Ovary (tissue), 9 donors: ENCODE measurements around the gene CEP20. TPM values are rescaled to one million over a fixed set of nuclear protein-coding genes. Genes with fewer than 3 reads are reported as not detected.

ENCODE experiments used
- DNase-seq, 5 donors: peaks; one replicate each; pipeline ENCODE4 v3.0.0-alpha.2; 2019 to 2020
- H3K27ac ChIP-seq, 2 donors: fragments of 200-600 bp; one replicate each; pipeline versions ENCODE4 v1.5.1 to v1.8.0; 2019 to 2022
- H3K27me3 ChIP-seq: fragments of 200-600 bp; one replicate; pipeline ENCODE4 v1.8.0; 2022
- H3K36me3 ChIP-seq: fragments of 200-600 bp; sonication (generic); one replicate; pipeline ENCODE4 v1.5.1; 2019
- H3K4me1 ChIP-seq: one replicate; pipeline ENCODE4 v1.8.1; 2013; ENCODE audit warnings: mild to moderate bottlenecking, moderate library complexity; ENCODE audit not compliant: insufficient read depth
- H3K4me3 ChIP-seq: fragments of 200-600 bp; sonication (generic); one replicate; pipeline ENCODE4 v1.5.1; 2017
- H3K9me3 ChIP-seq, 2 donors: fragments of 200-600 bp in 1 of 2; sonication (generic) in 1 of 2; one replicate each; pipeline versions ENCODE4 v1.5.1 to v1.8.1; 2013 to 2019; ENCODE audit warnings: mild to moderate bottlenecking in 1 of 2, moderate library complexity in 1 of 2
- EP300 ChIP-seq: sonication (generic); formaldehyde crosslinking; IDR thresholded peaks from one replicate; pipeline ENCODE4 v1.6.1; 2017; ENCODE audit warnings: antibody characterized with exemption
- POLR2A ChIP-seq: fragments of 450-650 bp; IDR thresholded peaks from one replicate; pipeline ENCODE4 v1.6.1; 2017; ENCODE audit warnings: antibody characterized with exemption, mild to moderate bottlenecking, moderate library complexity
- whole genome bisulfite sequencing, 3 donors: extraction: QIAGEN DNeasy Blood & Tissue Kit in 1 of 3; methylation state at CpG; one replicate each; pipeline versions ENCODE4 v1.1.5 to v1.1.7; 2013 to 2017; 5-methylcytosine and 5-hydroxymethylcytosine counted together
- intact Hi-C, 4 donors: fragments of 100-400 bp; cut with DNase I; formaldehyde crosslinking; loops; one replicate each; pipeline versions ENCODE4 v1.11.0 to v1.15.1; 2022 to 2023
- polyA plus RNA-seq, 2 donors: library from polyadenylated mRNA; stranded (reverse); fragments of 200-250 nt in 1 of 2; fragments of 350-450 nt in 1 of 2; fragmentation: Illumina TruSeq in 1 of 2; extraction: RNeasy Lipid Tissue Mini Kit (QIAGEN cat#74804) in 1 of 2; gene quantifications; one replicate each; pipeline ENCODE4 v1.2.3, GENCODE V29; 2013 to 2014
- total RNA-seq, 7 donors: library from RNA; depleted of rRNA in 2 of 7; stranded (reverse); fragments of >200 nt in 2 of 7; fragmentation: NEBNext Ultra II Directional in 3 of 7; extraction: Animal tissue kit (Norgen Biotek cat#: 25700) in 3 of 7; gene quantifications; one replicate each; pipeline versions ENCODE4 v1.1.0 to v1.2.4, GENCODE V29; 2016 to 2023
- TF ChIP-seq, protein P1 (sequence below), 3 donors: fragments of 450-650 bp in 2 of 3; fragments of 200-600 bp in 1 of 3; IDR thresholded peaks; one replicate each; pipeline versions ENCODE4 v1.5.1 to v1.8.0; 2016 to 2022; ENCODE audit warnings: antibody characterized with exemption in 3 of 3, mild to moderate bottlenecking in 1 of 3
- donor health status: DM: no; HTN: no; CAD: no; lungs with moderate emphysema.
- donor health status: DM: no; HTN: no; CAD: no.
- donor health status: Bipolar disorder and iron deficiency.
- donor health status: DM: yes; HTN: yes; CAD: no.
- donor health status: DM: no; HTN: no; CAD: no.
- donor health status: DM: yes; HTN: yes; CAD: no.

The CEP20 gene
- total and polyA plus RNA-seq, 9 donors: 23.4 to 44.4 (median 30.9) TPM

DNA sequence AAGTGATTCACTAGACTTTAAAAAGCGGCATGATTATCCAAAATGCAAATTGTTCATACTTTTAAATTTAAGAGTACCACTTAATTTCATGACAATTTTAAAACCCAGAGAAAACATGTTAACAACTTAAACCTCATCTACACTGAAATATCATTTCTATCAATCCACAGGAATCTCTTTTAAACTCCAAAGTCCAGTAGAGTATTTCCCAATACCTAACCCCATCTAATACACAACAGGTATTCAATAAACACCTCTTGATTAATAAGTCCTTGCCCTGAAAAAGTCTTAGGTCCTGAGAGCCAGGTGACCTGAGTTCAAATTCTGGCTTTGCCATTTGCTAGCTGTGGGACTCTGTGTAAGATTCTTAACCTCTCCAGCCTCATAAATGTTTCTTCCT, 14.7 kb downstream of the CEP20 start:
- H3K36me3 ChIP-seq: no peaks in the 10 kb centered on the region
- no peak overlapping the region for H3K4me3 ChIP-seq
- TF ChIP-seq EP300: no peak
- no peak for TF ChIP-seq POLR2A
- 90 to 97% (median 93%) methylated on average over 1 of the region's 1 CpG for WGBS, 3 donors
- H3K27me3 ChIP-seq: no peaks in the 10 kb centered on the region
- H3K27ac ChIP-seq: no peak overlapping the region
- H3K4me1 ChIP-seq: no peaks in the 10 kb centered on the region
- H3K9me3 ChIP-seq: no peaks in the 10 kb centered on the region
- intact Hi-C loops: loop anchor here in 3 of 4 donors (2.0 to 5.0 kb wide), 3 partner anchors 253 to 255 kb away; no protein-coding TSS in a partner anchor
- DNase-seq: no peak

DNA sequence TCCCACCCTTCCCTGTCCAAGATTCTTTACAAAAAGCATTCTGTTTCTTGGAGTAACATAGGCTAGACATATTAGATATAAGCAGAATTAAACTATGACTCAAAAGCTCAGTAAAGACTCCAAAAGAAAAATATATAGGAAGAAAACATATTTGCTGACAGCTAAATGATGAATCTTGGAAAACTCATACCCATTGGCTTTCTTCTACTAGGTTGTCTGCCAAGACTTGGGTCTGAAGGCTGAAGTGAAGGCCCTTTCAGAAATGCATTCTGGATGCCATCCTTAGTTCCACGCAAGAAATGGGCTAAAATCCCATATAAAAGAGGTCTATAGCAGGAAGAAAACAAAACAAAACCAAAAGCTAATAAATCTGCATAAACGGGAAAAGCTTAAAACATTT, 15.1 kb downstream of the CEP20 start:
- Histone ChIP-seq H3K9me3 (no peaks in the 10 kb centered on the region), H3K27me3 (no peaks in the 10 kb centered on the region), H3K36me3 (no peaks in the 10 kb centered on the region), H3K4me3 (no peak overlapping the region), H3K27ac (no peak overlapping the region), H3K4me1 (no peaks in the 10 kb centered on the region)
- no peak for DNase-seq
- TF ChIP-seq EP300: no peak
- TF ChIP-seq POLR2A: no peak
- TF ChIP-seq, protein P1, sequence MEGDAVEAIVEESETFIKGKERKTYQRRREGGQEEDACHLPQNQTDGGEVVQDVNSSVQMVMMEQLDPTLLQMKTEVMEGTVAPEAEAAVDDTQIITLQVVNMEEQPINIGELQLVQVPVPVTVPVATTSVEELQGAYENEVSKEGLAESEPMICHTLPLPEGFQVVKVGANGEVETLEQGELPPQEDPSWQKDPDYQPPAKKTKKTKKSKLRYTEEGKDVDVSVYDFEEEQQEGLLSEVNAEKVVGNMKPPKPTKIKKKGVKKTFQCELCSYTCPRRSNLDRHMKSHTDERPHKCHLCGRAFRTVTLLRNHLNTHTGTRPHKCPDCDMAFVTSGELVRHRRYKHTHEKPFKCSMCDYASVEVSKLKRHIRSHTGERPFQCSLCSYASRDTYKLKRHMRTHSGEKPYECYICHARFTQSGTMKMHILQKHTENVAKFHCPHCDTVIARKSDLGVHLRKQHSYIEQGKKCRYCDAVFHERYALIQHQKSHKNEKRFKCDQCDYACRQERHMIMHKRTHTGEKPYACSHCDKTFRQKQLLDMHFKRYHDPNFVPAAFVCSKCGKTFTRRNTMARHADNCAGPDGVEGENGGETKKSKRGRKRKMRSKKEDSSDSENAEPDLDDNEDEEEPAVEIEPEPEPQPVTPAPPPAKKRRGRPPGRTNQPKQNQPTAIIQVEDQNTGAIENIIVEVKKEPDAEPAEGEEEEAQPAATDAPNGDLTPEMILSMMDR (IDR thresholded peaks at IDR 0.05): no peak
- WGBS, 3 donors: 56 to 82% (median 77%) methylated on average over 2 of the region's 2 CpGs
- intact Hi-C loops: loop anchor here in 1 of 4 donors (5.0 kb wide), 1 partner anchor 254 kb away; no protein-coding TSS in a partner anchor

DNA sequence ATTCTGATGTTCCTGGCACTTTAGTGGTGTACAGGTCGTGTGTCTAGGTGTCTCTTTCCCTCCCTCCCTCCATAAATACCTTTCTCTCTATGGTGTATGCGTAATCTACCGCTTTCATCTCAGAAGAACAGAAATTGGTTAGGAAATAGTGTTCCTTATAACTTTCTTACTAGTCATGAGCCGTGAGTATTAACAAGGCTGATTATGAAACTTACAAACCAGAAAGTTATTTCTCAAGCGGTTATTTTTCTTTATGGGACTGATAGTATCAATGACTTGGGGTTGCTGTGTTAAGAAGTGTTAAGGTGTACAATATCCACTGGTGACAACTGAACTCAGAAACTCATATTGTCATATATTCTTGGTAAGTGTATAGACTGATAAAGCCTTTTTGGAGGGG, 18.4 kb downstream of the CEP20 start:
- TF ChIP-seq EP300 (no peak), POLR2A (no peak)
- TF ChIP-seq, protein P1 (IDR thresholded peaks at IDR 0.05): no peak
- no peak for DNase-seq
- Histone ChIP-seq H3K4me1 (no peaks in the 10 kb centered on the region), H3K27ac (no peak overlapping the region), H3K36me3 (no peaks in the 10 kb centered on the region), H3K4me3 (no peak overlapping the region), H3K9me3 (no peaks in the 10 kb centered on the region), H3K27me3 (no peaks in the 10 kb centered on the region)
- intact Hi-C loops: loop anchor here in 1 of 4 donors (5.0 kb wide), 1 partner anchor 257 kb away; no protein-coding TSS in a partner anchor
- WGBS, 3 donors: 91 to 94% (median 93%) methylated on average over 5 of the region's 5 CpGs

DNA sequence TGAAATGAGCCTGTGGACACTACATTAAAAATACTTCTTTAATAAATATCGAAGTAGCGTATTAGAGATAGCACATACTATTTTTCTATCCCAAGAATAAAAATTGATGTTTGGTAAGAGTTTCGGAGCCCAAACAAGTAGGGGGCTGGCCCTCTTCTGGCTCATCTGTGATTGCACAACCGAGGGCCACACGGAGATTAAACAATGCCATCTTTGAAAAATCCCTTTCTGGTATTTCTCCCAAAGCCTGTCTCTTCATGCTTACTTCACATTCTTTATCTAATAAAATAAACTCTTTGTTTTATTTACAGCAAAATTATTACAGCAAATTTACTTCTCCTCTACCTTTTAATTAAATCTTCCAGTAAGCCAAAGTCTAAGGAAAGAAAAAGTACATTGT, 22.0 kb downstream of the CEP20 start:
- whole genome bisulfite sequencing, 3 donors: 47 to 75% (median 58%) methylated on average over 5 of the region's 5 CpGs
- no peak for DNase-seq
- H3K27me3 ChIP-seq: no peaks in the 10 kb centered on the region
- no peaks in the 10 kb centered on the region for H3K9me3 ChIP-seq
- no peak overlapping the region for H3K4me3 ChIP-seq
- TF ChIP-seq POLR2A (no peak), EP300 (no peak)
- TF ChIP-seq, protein P1 (IDR thresholded peaks at IDR 0.05): no peak
- H3K27ac ChIP-seq: no peak overlapping the region
- no peaks in the 10 kb centered on the region for H3K4me1 ChIP-seq
- intact Hi-C loops: no loop called here
- no peaks in the 10 kb centered on the region for H3K36me3 ChIP-seq

DNA sequence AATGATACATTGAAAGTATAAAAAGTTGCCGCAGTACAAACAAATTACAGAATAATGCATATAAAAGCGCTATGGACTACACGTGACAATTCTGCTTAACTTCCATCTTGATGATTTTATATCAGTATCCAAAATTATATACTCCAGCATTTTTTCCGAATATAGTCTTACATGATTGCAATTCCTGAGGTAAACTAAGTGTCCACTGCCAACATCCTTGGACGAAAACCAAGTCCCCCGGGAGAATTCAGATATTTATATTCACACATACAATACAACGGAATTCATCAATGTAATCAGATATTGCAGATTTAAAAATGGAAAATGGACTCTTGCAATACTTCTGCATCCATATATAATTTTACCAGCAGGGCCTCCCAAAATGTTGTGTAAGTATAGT, 22.7 kb downstream of the CEP20 start:
- Histone ChIP-seq H3K36me3 (no peaks in the 10 kb centered on the region), H3K9me3 (no peaks in the 10 kb centered on the region), H3K4me1 (no peaks in the 10 kb centered on the region), H3K4me3 (no peak overlapping the region), H3K27ac (no peak overlapping the region), H3K27me3 (no peaks in the 10 kb centered on the region)
- 42 to 50% (median 49%) methylated on average over 7 of the region's 7 CpGs for WGBS, 3 donors
- TF ChIP-seq POLR2A (no peak), EP300 (no peak)
- TF ChIP-seq, protein P1 (IDR thresholded peaks at IDR 0.05): no peak
- intact Hi-C loops: no loop called here
- DNase-seq: no peak
